GM21515 (cell line): Measurements from ENCODE around the gene ZMIZ1.
A peak's percentile ranks its signal among the peaks of the same experiment; 100 is the strongest.
"Not testable (repeated sequence)": the region's sequence is repeated elsewhere in the genome, so short reads cannot be mapped to it uniquely, and the experiment has no call there.

Experiments
- ATAC-seq: cut with Tn5 transposase; IDR thresholded peaks from one replicate; pipeline ENCODE4 v1.9.1; 2021; ENCODE audit not compliant: unreplicated experiment

ZMIZ1 gene

DNA sequence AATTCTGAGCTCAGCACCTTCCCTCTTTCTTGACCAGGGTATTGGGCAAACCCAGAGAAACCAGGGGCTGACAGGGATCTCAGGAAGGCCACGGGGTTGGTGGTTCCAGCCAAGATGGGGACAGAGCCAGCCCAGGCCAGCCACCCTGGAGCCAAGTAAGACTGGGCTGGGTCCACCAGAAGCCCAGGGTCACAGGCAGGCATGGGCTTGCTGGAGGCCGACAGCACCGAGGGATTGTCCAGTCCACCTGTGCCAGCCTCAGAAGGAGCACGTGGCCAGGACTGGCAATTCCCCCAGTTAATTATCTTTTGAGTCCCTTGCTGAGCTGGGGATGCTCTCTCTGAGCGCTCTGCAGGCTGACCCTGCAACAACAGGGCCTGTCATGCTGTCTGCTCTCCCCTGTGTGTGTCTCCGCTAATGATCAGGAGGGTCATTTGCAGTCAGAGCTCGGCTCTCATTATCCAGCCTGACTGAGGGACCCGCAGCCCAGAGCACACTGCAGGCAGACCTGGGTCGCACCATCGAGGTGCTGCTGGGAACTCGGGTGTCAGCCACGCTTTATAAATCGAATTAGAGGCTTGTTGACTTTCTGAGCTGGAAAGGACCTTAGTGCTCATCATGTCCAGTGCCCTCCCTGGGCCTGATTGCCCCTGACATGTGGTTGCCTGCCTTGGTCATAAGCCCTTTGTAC, 209.0 kb downstream of the ZMIZ1 start:
- no peak for ATAC-seq

DNA sequence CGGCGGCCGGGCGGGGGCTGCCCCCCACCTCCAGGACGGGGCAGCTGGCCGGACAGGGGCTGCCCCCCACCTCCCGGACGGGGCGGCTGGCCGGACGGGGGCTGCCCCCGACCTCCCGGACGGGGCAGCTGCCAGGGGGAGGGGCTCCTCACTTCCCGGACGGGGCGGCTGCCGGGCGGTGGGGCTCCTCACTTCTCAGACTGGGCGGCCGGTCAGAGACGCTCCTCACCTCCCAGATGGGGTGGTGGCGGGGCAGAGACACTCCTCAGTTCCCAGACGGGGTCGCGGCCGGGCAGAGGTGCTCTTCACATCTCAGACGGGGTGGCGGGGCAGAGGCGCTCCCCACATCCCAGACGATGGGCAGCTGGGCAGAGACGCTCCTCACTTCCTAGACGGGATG, 210.3 kb downstream of the ZMIZ1 start:
- not testable (repeated sequence) for ATAC-seq

DNA sequence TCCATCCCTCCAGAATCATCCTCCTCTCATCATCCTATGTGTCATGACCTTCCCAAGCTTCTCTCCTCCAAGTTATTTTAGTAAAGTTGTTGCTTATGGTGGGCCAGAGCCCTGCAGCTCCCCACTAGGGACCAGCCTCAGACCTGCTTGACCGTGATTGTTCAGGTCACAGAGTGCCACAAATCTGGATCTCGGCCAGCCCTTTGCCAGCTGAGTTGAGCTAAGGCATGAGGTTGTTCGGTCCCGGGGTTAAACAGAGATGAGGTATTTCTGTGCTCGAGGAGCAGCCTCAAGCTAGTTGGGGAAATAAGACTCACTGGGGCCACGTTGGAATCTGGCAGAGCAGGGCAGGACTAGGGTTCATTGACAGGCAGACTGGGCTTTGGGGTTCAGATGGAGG, 212.2 kb downstream of the ZMIZ1 start:
- no peak for ATAC-seq

GRCh38 chr10:79282388-79282787, 213.6 kb downstream of the ZMIZ1 start:
- no peak for ATAC-seq

- no peak for ATAC-seq
Observed at GRCh38 chr10:79283616-79284015, 214.8 kb downstream of the ZMIZ1 start.

DNA sequence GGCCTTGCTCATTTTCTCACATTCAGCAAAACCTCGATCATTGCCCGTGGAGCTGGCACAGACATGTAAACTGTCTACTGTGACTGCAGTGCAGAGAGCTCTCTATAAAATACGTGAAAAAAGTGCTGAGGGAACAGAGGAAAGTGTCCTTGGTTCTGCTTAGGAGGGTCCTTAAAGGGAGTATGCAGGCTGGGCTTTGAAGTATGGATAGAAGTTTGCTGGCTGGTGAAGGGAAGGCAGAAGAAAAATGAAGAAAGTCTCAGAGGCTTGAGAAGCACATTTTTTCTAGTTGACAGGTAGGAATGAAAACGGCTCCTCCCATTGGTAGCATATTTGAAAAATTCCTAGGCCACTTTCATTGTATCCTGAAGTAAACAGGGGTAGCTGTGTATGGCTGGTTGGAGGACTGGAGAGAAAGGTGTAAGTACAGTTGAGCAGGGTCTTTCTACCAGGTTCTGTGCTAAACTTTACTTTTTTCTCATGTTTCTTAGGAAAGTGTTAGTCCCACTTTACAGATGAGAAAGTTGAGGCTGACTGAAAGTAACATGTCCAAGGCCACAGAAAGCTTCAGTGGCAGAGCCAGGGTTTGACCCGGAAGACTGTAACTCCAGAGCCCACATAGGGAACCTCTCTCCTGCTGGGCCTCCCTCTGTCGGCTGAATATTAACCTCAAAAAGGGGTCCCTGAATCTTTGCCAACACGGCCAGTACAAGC, 215.5 kb downstream of the ZMIZ1 start:
- ATAC-seq, result no peak

DNA sequence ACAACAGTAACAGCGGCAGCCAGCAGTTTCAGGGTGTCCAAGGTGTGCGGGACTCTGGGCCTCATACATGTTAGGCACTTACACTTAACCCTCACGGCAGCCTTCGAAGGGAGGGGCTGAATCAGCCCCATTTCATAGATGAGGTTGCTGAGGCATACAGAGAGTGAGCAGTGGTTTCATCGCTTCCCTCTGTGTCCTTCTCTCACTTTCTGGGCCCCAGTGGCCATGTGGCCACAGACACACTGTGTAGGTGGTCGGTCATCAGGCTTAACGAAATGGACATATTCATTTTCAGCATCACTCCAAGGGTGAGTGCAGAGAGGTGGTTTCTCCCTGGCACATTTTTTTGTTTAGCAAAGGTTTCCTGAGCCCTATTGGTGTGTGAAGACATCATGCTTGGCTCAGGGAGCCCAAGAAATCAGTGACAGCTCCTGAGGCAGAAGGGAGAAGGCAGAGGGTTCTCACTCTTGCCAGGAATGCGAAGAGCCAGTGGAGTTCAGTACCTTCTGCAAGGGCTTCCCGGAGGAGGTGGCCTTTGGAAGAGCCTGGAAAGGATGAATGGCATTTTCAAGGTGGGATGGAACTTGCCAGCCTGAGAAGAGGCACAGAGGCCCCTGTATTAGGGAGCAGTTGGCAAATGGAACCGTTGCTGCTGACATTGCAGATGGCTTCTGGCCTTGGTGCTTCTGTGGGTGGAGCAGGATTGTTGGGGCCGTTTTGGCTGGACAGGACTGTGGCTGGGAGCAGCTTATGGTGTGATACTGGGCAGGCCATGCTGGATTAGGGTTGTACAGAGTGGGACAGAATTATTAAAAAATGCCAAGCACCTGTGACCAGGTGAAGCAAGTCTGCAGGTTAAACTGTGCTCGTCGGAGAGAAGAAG, 216.8 kb downstream of the ZMIZ1 start:
- ATAC-seq, result peak; percentile 63

DNA sequence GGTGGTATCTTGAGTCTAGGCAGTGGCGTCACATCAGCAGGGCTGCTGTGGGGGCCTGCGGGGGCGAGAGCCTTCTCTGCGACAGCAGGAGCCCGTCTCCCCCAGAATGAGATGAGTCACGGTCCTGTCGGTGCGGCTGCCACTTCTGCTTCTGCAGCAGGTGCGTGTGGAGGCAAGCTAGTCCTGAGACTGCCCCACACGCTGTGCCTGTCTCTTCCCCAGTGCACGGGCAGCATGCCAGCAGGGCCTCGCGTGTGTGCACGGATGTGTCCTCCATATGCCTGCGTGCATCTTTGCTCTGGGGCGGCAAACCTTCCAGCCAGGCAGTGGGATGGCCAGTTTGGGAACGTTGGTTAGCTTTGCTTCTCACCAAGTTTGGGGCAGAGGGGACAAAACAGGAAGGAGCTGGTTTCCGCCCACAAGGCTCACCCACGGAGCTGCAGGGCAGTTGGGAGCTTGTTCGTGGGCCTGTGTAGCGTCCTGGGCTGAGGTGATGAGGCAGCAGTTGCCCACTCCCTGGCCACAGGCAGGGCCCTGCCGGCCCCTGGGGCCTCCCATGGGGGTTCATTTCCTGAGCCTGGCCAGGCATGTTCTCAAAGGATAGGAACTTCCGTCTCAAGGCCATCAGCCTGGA, 217.7 kb downstream of the ZMIZ1 start:
- peak; percentile 88 for ATAC-seq

DNA sequence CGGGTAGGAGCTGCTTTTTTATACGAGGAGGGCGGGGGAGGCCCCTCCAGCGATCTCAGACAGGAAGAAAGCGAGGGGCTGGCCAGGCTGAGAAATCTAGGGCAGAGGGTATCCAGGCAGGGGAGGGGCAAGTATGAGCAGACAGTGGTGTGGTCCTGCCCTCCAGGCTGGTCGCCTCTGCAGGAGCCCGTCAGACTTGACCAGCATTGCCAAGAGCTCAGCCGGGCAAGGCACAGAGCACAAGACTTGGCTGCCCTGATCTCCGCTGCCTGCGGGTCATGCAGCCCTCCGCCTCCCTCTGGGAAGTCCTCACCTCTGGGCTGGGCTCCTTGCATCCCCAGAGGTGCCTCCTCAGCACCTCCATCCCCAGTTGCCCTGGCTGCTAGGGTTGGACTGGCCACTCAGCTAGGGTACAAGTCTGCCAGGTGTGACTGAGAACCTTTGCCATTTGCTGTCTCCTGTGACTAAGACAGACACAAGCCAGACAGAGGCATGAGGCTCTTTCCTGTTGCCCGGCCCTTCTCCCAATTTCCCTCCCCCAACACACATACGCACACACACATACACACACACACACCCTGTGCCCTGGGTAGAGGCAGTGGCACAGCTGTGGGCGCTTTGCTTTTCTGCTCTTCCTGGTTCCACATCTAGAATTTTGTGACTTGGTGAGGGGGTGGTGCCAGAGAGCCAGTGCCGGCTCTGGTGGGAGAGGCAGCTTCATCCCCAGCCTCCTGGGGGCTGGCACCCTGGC, 219.4 kb downstream of the ZMIZ1 start:
- no peak for ATAC-seq

GRCh38 chr10:79289801-79290200, 221.0 kb downstream of the ZMIZ1 start:
- no peak for ATAC-seq

- ATAC-seq, result no peak
Observed at GRCh38 chr10:79292026-79292766, 223.4 kb downstream of the ZMIZ1 start.

GRCh38 chr10:79292891-79293746, 224.4 kb downstream of the ZMIZ1 start:
- no peak for ATAC-seq

DNA sequence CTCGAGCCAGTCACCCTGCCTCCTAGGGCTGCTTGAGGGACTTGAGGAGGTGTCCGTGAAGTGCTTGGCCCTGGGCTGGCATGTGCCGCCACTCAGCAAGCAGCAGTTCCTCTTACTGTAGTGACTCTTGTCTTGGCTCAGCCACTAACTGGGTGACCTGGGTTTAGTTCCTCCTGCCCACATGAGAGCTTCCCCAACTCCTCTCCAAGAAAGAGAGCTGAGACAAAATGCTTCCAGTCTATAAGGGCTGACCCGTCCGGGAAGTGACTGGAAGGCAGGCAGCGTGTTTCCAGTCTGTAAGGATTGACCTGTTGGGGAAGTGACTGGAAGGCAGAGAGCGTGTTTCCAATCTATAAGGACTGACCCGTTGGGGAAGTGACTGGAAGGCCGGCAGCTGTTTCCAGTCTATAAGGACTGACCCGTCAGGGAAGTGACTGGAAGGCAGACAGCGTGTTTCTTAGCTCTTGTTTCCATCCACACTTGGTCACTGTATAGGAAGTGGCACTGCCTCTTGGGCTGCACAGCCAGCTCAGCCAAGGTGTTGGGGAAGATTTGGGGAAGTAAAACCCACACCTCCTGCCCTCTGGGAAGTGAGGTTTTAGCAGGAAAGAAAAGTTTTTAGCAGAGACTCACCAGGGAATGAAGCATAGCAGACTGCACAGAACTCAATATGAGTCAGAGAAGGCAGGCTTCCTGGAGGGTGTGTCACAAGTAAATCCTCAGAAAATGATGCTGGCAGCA, 225.2 kb downstream of the ZMIZ1 start:
- ATAC-seq, result no peak

GRCh38 chr10:79295563-79295962, 226.8 kb downstream of the ZMIZ1 start:
- ATAC-seq, result no peak

DNA sequence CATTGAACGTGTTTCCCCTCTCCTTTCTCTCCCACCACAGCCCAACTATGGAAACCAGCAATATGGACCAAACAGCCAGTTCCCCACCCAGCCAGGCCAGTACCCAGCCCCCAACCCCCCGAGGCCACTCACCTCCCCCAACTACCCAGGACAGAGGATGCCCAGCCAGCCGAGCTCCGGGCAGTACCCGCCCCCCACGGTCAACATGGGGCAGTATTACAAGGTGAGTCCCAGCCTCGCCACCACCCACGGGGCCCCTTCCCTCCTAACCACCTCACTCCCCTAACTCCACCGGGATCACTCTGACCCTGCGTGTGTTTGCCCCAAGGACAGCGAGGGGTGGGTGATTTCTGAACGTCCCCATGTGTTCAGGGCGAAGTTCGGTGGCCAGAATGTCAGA, 227.7 kb downstream of the ZMIZ1 start:
- no peak for ATAC-seq

DNA sequence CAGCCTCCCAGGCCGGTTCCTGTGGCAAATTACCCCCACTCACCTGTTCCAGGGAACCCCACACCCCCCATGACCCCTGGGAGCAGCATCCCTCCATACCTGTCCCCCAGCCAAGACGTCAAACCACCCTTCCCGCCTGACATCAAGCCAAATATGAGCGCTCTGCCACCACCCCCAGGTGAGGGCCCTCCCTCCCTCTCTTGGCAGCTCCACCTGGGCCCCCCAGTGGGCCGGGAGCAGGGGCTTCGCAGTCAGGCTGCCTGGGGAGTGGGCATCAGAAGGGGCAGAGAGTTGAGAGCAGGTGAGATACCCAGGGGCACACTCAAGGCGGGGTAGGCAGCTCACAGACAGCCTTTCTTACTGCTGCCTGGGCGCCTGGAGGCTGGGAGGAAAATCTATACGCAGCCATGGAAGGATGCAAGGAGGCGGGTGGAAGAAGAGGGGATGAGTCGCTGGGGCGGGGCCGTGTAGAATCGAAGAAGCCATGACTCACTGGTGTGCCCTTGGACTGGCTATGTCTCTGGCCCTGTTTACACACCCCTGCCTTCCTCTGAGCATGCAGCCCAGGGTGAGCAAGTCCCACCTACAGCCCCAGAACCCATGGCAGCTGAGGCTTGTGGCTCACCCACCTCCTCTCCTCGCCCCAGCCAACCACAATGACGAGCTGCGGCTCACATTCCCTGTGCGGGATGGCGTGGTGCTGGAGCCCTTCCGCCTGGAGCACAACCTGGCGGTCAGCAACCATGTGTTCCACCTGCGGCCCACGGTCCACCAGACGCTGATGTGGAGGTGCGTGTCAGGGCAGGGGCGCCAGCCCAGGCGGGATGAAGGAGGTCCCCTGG, 229.9 kb downstream of the ZMIZ1 start:
- ATAC-seq, result no peak
